BE2C (cell line): ENCODE results near the gene CST7.

Source experiments
- DNase-seq: peaks from one replicate; pipeline ENCODE4 v3.0.0-alpha.2; 2020
- H3K27me3 ChIP-seq: fragments of 250-450 bp; sonication (Bioruptor Pico); 2 replicates; pipeline ENCODE4 v1.5.1; 2020; ENCODE audit warnings: mild to moderate bottlenecking
- H3K36me3 ChIP-seq: fragments of 250-450 bp; sonication (Bioruptor Pico); 2 replicates; pipeline ENCODE4 v1.5.1; 2020; ENCODE audit warnings: mild to moderate bottlenecking
- H3K4me1 ChIP-seq: fragments of 250-450 bp; sonication (Bioruptor Pico); 2 replicates; pipeline ENCODE4 v1.5.1; 2020
- H3K4me3 ChIP-seq: 2 replicates; pipeline ENCODE4 v1.5.1; 2011; ENCODE audit warnings: low read depth, low read length
- H3K9me3 ChIP-seq: fragments of 250-450 bp; sonication (Bioruptor Pico); 2 replicates; pipeline ENCODE4 v1.5.1; 2020
- CTCF ChIP-seq: IDR thresholded peaks from 2 replicates; pipeline ENCODE4 v1.5.1; 2012; ENCODE audit warnings: mild to moderate bottlenecking, low read depth, low read length

CST7 gene

GRCh38 chr20:24991897-24992486 is 42.9 kb downstream of the CST7 start:
- DNase-seq, result peak; percentile 24
- H3K27me3 ChIP-seq, result no peaks in the 10 kb centered on the region
- H3K9me3 ChIP-seq, result no peaks in the 10 kb centered on the region
- TF ChIP-seq CTCF, result no peak
- H3K36me3 ChIP-seq, result no peaks in the 10 kb centered on the region
- H3K4me1 ChIP-seq, result no peaks in the 10 kb centered on the region; the same call in 1 of the 2 replicates
- peak overlapping the region; percentile 89 for H3K4me3 ChIP-seq

GRCh38 chr20:24992487-24993205 is 43.6 kb downstream of the CST7 start, which contains the start of gene APMAP:
Gene APMAP, minus strand, starts transcription at chr20:24992751. Its CDS starts 63 bp downstream, at chr20:24992688.
- Histone ChIP-seq H3K4me3 (peak within 1 kb of the TSS; percentile 89), H3K9me3 (no peaks in the 10 kb centered on the region), H3K36me3 (no peaks in the 10 kb centered on the region), H3K4me1 (no peaks in the 10 kb centered on the region; the same call in 1 of the 2 replicates), H3K27me3 (no peaks in the 10 kb centered on the region)
- no peak for TF ChIP-seq CTCF
- peak; percentile 96 for DNase-seq

GRCh38 chr20:24993337-24994185 is 44.5 kb downstream of the CST7 start:
- no peak for DNase-seq
- peak; percentile 37 for TF ChIP-seq CTCF
- peak overlapping the region; percentile 89 for H3K4me3 ChIP-seq
- no peaks in the 10 kb centered on the region for H3K9me3 ChIP-seq
- no peaks in the 10 kb centered on the region; the same call in 1 of the 2 replicates for H3K4me1 ChIP-seq
- no peaks in the 10 kb centered on the region for H3K27me3 ChIP-seq
- H3K36me3 ChIP-seq, result no peaks in the 10 kb centered on the region

GRCh38 chr20:24994186-24994465 is 45.1 kb downstream of the CST7 start:
- H3K27me3 ChIP-seq, result no peaks in the 10 kb centered on the region
- DNase-seq, result no peak
- H3K9me3 ChIP-seq, result no peaks in the 10 kb centered on the region
- no peaks in the 10 kb centered on the region; the same call in 1 of the 2 replicates for H3K4me1 ChIP-seq
- H3K4me3 ChIP-seq, result no peak overlapping the region
- H3K36me3 ChIP-seq, result no peaks in the 10 kb centered on the region
- no peak for TF ChIP-seq CTCF

GRCh38 chr20:24994470-24995368 is 45.6 kb downstream of the CST7 start:
- no peaks in the 10 kb centered on the region; the same call in 1 of the 2 replicates for H3K4me1 ChIP-seq
- H3K9me3 ChIP-seq, result no peaks in the 10 kb centered on the region
- DNase-seq, result peak; percentile 80
- peak overlapping the region; percentile 49 for H3K4me3 ChIP-seq
- no peaks in the 10 kb centered on the region for H3K36me3 ChIP-seq
- no peaks in the 10 kb centered on the region for H3K27me3 ChIP-seq
- peak; percentile 97 for TF ChIP-seq CTCF
